GM19099 (cell line): ENCODE data around the gene WAC.

Experiments
- POLR2A ChIP-seq: IDR thresholded peaks from 3 replicates; pipeline ENCODE4 v1.6.1; 2011; ENCODE audit warnings: low read depth; ENCODE audit not compliant: insufficient read length; ENCODE audit errors: extremely low read depth

WAC gene

DNA sequence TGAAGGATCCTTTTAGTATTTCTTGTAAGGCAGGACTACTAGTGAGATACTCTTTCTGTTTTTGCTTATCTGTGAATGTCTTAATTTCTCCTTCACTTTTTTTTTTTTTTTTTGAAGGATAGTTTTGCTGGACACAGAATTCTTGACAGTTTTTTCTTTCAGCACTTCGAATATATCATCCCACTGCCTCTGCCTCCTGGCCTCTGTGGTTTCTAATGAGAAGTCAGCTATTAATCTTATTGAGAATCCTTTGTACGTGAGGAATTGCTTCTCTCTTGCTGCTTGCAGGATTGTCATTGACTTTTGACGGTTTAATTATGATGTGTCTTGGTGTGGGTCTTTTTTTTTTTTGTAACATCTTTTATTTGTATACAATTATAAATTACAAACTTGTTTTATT, 12.6 kb upstream of the WAC start:
- no peak for TF ChIP-seq POLR2A

DNA sequence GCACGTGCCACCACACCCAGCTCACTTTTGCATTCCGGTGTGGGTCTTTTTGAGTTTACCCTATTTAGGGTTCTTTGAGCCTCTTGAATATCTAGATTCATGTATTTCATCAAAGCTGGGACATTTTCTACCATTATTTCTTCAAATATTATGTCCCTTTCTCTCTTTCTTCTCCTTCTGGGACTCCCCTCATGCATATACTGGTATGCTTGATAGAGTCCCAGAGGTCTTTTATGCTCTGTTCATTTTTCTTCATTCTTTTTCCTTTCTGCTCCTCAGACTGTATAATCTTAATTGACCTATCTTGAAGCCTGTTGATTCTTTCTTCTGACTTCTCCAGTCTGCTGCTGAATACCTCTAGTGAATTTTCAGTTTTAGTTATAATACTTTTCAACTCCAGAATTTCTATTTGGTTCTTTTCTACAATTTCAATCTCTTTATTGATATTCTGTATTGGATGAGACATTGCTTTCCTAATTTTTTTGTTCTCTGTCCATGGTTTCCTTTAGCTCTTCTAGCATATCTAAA, 9.1 kb upstream of the WAC start:
- TF ChIP-seq POLR2A, result no peak

DNA sequence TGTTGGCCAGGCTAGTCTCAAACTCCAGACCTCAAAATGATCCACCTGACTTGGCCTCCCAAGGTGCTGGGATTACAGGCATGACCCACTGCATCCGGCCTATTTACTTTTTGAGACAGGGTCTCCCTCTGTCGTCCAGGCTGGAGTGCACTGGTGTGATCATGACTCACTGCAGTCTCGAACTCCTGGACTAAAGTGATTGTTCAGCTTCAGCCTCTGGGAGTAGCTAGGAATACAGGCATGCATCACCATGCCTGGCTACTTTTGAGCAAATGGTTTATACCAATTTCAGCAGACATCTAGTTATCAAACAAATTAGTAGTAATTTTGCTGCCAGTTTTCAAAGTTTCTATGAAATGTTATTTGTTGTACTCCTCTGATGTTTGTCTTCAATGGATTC, 2.2 kb upstream of the WAC start:
- no peak for TF ChIP-seq POLR2A

DNA sequence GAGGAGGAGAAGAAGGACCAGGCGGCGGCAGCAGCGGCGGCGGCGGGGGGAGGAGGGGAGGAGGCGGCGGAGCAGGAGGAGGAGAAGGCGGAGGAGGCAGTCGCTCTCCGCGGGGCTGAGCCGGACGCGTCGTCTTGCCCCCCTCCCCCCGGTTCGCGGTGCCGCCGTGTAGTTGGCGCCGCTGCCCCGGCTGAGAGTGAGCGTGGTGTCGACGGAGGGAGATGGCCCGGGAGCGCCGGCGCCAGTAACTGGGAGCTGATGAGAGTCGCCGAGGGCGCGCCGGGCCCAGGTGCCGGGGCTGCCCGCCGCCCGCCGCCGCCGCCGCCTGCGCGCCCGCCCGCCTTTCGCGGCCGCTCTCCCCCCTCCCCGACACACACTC, 257 bp downstream of the WAC start:
- no peak for TF ChIP-seq POLR2A

DNA sequence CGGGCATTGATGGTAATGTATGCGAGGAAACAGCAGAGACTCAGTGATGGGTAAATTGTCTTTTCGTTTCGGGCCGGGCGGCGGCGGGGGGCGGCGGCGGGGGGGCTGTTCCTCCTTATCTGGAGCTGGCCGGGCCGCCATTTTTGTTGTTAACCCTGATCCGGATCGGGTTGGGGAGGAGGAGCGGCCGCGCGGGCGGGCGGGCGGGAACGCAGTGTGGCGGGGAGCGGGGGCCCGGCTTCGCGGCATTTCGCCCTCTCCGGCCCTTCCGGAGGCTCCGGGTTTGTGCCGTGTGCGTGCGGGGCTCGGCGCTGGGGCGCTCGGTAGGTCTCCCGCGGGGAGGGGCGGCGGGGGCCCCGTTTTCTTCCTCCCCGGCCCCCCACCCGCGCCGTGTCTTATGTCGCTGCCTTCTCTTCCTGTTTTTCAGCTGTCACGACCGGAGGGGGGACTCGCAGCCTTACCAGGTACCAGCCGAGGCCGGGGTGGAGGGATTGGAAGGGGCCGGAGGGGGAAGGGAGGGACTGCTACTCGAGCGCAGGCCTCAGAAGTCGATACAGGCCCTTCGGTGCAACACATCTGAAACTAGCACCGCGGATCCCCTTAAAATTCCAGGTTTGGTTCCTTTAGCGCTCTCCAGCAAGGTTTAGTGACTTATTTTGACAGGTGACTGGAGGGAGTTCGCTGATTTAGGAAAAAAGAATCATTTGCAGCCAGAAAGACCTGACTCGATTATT, 820 bp downstream of the WAC start:
- no peak for TF ChIP-seq POLR2A

DNA sequence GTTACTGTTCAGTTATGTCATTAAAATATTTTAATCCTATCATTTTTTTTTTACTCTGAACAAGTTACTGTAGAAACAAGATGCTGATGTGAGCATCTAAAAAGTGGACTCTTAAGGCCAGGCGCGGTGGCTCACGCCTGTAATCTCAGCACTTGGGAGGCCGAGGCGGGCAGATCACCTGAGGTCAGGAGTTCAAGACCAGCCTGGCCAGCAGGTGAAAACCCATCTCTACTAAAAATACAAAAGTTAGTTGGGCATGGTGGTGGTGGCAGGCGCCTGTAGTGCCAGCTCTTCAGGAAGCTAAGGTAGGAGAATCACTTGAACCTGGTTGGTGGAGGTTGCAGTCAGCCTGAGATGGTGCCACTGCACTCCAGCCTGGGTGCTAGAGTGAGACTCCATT, 2.9 kb downstream of the WAC start:
- TF ChIP-seq POLR2A, result no peak

DNA sequence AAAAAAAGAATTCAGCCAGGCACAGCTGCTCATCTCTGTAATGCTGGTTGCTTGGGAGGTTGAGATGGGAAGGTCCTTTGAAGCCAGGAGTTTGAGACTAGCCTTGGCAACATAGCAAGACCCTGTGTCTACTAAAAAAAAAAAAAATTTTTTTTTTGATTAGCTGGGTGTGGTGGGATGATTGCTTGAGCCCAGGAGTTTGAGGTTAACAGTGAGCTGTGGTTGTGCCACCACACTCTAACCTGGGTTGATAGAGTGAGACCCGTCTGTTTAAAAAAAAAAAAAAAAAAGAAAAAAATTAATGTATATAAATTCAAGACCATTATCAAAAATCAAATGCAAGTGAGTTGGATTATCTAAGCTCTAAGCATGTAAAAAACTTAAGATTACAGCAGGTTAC, 5.7 kb downstream of the WAC start:
- no peak for TF ChIP-seq POLR2A

DNA sequence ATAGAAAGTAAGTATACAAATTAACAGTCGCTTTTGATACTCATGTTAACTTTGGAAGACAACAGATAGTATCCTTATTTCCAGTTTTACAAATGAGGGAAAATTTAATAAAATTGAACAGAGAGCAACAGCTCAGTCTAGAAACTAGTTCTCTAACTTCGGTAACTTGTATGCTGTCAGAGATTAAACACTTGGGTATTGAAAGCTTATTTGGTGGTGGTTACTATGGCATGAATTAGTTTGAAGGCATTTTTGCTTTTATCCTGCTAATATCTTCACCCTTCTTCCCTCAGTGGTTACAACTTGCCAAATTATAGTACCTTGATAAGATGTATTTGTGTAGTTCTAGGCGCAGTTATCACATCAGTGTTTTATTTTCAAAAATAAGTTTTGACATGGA, 7.2 kb downstream of the WAC start:
- no peak for TF ChIP-seq POLR2A

DNA sequence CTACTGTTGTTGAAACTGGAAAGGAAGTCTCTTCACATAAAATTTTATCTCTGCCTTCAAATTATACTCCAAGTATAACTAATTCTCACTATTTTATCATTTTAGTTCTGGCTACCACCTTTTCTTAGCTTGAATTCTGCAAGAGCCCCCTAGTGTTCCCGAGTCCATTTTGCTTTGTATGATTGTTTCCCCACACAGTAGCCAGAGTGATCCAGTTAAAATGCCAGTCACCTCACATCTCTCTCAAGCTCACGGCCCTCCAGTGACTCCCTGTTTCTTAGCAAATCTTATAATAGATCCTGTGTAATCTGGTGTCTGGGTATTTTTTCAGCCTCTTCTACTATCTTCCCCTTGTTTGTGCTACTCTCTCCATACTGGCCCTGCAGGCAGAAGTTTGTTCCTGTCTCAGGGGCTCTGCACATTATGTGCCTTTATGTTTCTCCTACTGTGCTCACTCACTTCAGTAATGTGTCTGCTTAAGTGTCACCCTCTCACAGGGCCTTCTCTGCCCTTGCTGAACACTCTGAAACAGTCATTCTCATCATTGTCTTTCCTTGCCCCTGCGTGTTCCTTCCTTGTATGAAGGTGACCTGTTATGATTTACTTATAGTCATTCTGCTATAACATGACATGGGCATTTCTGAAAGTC, 8.9 kb downstream of the WAC start:
- no peak for TF ChIP-seq POLR2A

DNA sequence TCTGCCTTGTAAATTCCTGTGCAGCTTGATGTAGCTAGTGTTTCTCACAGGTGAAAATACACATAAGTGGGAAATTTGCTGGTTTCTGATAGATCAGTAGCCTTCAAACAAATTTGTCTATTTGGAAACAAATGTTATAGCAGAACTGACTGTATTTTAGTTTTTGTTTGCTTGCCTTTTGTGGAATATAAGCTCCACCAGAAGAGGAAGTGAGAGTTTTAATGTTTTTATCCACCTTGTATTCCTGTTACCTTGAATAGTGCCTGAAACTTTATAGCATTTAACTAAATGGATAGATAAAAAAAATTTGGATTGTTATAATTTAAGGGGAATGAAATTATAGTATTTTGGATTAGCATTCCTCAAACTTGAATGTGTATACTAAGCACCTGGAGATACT, 9.8 kb downstream of the WAC start:
- TF ChIP-seq POLR2A, result no peak

DNA sequence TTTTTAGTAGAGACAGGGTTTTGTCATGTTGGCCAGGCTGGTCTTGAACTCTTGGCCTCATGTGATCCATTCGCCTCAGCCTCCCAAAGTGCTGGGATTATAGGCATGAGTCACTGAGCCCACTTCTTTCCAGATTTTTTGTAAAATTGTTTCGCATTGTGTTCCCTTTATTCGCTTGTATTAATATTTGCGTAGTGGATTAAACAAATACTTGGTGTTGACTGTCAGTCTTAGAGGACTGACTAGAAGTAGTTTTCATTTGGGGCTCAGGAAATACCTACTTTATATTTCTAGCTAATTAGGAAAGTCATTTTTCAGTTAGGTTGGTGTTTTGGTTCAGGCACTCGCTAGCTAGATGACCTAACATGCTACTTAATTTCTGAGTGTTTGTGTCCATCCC, 11.1 kb downstream of the WAC start:
- no peak for TF ChIP-seq POLR2A

DNA sequence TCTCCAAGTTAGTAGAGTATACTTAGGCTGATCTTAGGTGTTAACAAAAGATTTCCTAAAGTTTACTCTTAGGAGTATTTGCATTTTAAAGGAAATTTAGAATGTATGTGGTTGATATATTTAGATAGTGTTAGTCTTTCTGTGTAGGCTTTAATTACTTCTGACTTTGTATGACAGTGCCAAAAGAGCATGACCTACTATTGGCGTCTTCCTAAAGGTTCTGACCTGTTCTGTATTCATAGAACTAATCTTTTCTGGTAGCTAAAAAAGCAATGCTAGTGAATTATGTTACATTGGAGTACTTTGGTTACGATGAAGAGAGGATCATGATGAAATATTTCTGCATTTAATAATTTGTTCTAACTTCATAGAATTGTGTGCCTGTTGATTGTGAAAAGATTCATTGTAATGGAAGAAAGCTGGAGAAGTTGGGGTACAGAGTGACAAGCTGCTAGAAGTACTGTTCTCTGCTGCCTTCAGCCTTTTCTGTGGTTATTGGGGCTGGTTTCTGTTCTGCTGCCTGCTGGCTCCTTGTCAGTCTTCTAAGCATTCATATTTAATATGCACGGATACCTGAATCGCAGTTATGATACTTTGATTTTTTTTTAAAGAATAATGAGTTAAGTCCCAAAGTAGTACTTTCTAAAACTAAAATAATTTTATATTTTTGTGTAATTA, 13.2 kb downstream of the WAC start:
- TF ChIP-seq POLR2A, result no peak

DNA sequence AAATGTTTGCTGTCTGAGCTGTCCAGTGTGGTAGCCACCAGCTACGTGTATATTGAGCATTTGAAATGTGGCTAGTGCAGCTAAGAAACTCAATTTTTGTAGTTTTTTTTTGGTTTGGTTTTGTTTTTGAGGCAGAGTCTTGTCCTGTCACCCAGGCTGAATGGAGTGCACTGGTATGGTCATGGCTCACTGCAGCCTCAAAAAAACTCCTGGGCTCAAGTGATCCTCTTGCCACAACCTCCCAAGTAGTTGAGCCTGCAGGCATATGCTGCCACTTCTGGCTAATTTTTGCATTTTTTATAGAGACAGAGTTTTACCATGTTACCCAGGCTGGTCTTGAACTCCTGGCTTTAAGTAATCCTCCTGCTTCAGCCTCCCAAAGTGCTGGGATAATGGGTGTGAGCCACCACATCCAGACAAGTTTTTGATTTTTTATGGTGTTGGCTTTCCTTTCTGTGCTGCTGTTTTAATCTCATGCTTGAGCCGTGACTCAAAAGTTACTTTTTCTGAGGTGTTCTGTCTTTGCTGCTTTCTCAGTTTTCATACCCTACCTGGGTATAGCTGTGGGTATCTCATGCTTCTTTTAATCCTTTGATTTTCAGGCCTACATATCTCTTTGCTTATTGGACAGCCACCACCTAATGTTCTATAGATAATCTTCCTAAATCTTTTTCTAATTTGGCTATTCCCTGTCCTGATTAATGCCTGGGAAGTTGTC, 16.0 kb downstream of the WAC start:
- no peak for TF ChIP-seq POLR2A

DNA sequence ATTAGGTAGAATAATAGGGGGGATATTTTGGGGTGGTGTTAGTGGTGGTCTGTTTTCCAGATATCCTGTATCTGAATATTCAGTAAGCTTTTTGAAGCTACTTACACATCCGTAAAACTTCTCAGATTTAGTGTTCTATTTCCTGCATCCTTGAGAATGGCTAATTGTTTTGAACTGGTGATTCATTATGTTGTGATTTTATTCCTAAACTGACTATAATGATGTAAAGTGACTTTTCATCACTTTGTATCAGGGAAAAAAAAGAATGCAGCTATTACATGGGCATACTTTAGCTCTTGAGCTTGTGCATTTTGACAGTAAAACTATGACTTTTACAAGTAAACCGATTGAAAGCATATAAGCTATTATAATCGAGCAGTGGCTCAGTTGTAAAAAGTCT, 18.2 kb downstream of the WAC start:
- no peak for TF ChIP-seq POLR2A

DNA sequence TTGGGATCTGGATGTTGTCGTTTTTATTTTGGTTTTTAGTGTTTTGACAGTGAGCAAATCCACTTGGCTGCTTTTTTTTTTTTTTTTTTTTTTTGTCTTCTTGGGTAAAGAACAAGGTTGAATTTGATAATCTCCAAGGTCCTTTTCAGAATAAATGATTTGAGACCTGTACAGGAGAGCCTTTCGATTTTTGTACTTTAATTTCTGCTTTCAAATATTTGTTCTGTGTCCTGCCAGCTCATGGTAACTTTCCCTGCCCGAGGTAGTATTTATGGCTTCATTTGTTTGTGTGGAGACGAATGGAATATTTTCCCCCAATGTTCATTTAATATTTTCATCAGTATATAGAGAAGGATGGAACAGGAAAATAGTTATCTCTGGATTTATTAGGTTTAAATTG, 19.9 kb downstream of the WAC start:
- TF ChIP-seq POLR2A, result no peak
